ENCODE data around the gene HOXD8. TPM values are rescaled to one million over a fixed set of nuclear protein-coding genes. Genes with fewer than 3 reads are reported as not detected.

Gene HOXD8
- total RNA-seq, 1 donor from 2014 or later: 30.3 TPM

GRCh38 chr2:176174824-176175708, 45.6 kb downstream of the HOXD8 start:
- DNase-seq: no peak

- peak; percentile 30 for DNase-seq
These were observed 46.5 kb downstream of the HOXD8 start for GRCh38 chr2:176175709-176176607.

GRCh38 chr2:176177580-176178037, 48.1 kb downstream of the HOXD8 start:
- DNase-seq: no peak

GRCh38 chr2:176178038-176178756, 48.7 kb downstream of the HOXD8 start:
- peak; percentile 80 for DNase-seq

GRCh38 chr2:176178757-176179295, 49.3 kb downstream of the HOXD8 start:
- peak; percentile 83 for DNase-seq

- DNase-seq: peak; percentile 33
These were observed 52.0 kb downstream of the HOXD8 start for GRCh38 chr2:176181551-176181950.

Other genes starting within 250 kb of the HOXD8 start
- gene LNPK, start 127.4 kb upstream of the HOXD8 start, total RNA-seq: 8.0 and 10.5 TPM in 2 replicates
- gene EVX2, start 45.7 kb upstream of the HOXD8 start, total RNA-seq: not detected in 2 replicates
- under 0.01 TPM in 1 of 2 replicates, not detected in the other for gene HOXD13, start 37.0 kb upstream of the HOXD8 start, total RNA-seq
- gene HOXD12, start 29.9 kb upstream of the HOXD8 start, total RNA-seq: not detected in 2 replicates
- gene HOXD11, start 22.4 kb upstream of the HOXD8 start, total RNA-seq: 0.17 TPM in 1 of 2 replicates, not detected in the other
- gene HOXD10, start 12.9 kb upstream of the HOXD8 start, total RNA-seq: 7.7 and 15.2 TPM in 2 replicates
- gene HOXD9, start 7.0 kb upstream of the HOXD8 start, total RNA-seq: 24.5 and 28.4 TPM in 2 replicates
- gene HOXD4, start 21.8 kb downstream of the HOXD8 start, total RNA-seq: 6.1 and 8.8 TPM in 2 replicates
- gene HOXD3, start 27.6 kb downstream of the HOXD8 start, total RNA-seq: 19.2 and 54.6 TPM in 2 replicates
- gene HOXD1, start 59.0 kb downstream of the HOXD8 start, total RNA-seq: 11.2 and 15.4 TPM in 2 replicates
- 24.4 and 26.7 TPM in 2 replicates for gene MTX2, start 139.7 kb downstream of the HOXD8 start, total RNA-seq

Data from dermis blood vessel endothelial cell (primary cell).